ENCODE measurements around the gene NAGA.

Gene NAGA

DNA sequence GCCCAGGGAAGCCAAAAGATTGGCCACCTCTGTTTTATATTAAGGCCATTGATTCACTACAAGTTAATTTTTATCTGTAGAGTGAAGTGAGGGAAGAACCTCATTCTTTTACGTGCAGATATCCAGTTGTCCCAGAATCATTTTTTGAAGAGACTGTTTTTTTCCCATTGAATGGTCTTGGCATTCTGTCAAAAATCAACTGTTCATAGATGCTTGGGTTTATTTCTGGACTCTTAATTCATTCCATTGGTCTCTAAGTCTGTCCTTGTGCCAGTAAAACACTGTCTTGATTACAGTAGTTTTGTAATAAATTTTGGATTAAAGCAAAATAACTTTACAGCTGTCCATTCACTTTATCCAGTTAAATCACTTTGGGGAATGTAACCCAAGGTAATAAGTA is 45.2 kb downstream of the NAGA start:
- Histone ChIP-seq H3K79me2 (ENCODE audit: low read length) (no peaks in the 10 kb centered on the region), H3K9ac (ENCODE audit: low read length) (no peak overlapping the region), H3K27me3 (ENCODE audit: low read depth, low read length) (no peaks in the 10 kb centered on the region), H3K4me1 (ENCODE audit: low read length) (peaks cover 24% of the 10 kb centered on the region), H3K27ac (ENCODE audit: low read length) (no peak overlapping the region), H4K20me1 (ENCODE audit: insufficient read depth, low read length) (no peaks in the 10 kb centered on the region), H3K4me3 (ENCODE audit: low read length) (no peak overlapping the region), H3K36me3 (replicated peaks; ENCODE audit: low read depth, low read length) (no peaks in the 10 kb centered on the region), H3K9me3 (ENCODE audit: insufficient read depth, low read length) (no peaks in the 10 kb centered on the region), H2AFZ (ENCODE audit: low read depth, low read length) (no peak overlapping the region), H3K4me2 (ENCODE audit: low read length) (no peak overlapping the region)
- TF ChIP-seq, protein P1, sequence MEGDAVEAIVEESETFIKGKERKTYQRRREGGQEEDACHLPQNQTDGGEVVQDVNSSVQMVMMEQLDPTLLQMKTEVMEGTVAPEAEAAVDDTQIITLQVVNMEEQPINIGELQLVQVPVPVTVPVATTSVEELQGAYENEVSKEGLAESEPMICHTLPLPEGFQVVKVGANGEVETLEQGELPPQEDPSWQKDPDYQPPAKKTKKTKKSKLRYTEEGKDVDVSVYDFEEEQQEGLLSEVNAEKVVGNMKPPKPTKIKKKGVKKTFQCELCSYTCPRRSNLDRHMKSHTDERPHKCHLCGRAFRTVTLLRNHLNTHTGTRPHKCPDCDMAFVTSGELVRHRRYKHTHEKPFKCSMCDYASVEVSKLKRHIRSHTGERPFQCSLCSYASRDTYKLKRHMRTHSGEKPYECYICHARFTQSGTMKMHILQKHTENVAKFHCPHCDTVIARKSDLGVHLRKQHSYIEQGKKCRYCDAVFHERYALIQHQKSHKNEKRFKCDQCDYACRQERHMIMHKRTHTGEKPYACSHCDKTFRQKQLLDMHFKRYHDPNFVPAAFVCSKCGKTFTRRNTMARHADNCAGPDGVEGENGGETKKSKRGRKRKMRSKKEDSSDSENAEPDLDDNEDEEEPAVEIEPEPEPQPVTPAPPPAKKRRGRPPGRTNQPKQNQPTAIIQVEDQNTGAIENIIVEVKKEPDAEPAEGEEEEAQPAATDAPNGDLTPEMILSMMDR (IDR thresholded peaks at IDR 0.05; ENCODE audit: low read depth, low read length) = no peak
- no peak for TF ChIP-seq EZH2phosphoT487 (IDR thresholded peaks at IDR 0.05; ENCODE audit: low read depth)

DNA sequence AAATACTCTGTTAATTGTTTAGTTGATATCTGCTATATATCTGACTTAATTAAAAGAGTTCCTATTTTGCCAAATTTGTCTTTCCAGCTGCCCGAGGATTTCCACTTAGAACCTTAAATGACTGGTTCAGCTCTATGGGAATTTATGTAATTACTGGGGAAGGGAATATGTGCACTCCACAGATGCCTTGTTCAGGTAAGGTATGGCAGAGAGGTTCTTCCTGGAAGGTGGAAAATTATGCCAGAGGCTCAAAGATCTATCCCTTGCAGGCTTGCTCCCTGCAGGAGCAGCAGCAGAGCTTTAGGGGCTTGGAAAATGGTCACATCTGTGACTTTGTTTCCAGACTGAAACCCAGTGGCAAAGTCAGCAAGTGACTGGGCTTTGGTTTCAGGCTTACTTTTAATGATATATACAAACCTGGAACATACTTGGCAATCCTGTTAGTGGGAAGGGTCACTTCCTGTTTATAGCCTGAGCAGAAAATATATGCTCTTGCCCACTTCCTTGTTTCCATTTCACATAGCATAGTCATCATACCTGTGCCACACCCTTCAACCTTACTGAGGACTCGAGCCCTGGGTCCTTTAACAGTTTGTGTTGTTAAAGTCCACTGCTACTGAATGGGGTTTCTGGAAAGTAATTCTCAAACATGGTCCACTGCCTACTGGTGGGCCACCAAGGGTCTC is 48.3 kb downstream of the NAGA start:
- Histone ChIP-seq H3K4me3 (ENCODE audit: low read length) (no peak overlapping the region; the same call in 1 of the 2 replicates), H3K9ac (ENCODE audit: low read length) (peak overlapping the region; percentile 26; the same call in 1 of the 2 replicates), H3K27me3 (ENCODE audit: low read depth, low read length) (no peaks in the 10 kb centered on the region), H4K20me1 (ENCODE audit: insufficient read depth, low read length) (no peaks in the 10 kb centered on the region), H2AFZ (ENCODE audit: low read depth, low read length) (peak overlapping the region; percentile 57), H3K79me2 (ENCODE audit: low read length) (no peaks in the 10 kb centered on the region), H3K9me3 (ENCODE audit: insufficient read depth, low read length) (no peaks in the 10 kb centered on the region), H3K36me3 (replicated peaks; ENCODE audit: low read depth, low read length) (no peaks in the 10 kb centered on the region), H3K27ac (ENCODE audit: low read length) (peak overlapping the region; percentile 59), H3K4me1 (ENCODE audit: low read length) (peaks cover 16% of the 10 kb centered on the region), H3K4me2 (ENCODE audit: low read length) (peak overlapping the region; percentile 47)
- TF ChIP-seq, protein P1 (IDR thresholded peaks at IDR 0.05; ENCODE audit: low read depth, low read length) = no peak
- no peak for TF ChIP-seq EZH2phosphoT487 (IDR thresholded peaks at IDR 0.05; ENCODE audit: low read depth)

DNA sequence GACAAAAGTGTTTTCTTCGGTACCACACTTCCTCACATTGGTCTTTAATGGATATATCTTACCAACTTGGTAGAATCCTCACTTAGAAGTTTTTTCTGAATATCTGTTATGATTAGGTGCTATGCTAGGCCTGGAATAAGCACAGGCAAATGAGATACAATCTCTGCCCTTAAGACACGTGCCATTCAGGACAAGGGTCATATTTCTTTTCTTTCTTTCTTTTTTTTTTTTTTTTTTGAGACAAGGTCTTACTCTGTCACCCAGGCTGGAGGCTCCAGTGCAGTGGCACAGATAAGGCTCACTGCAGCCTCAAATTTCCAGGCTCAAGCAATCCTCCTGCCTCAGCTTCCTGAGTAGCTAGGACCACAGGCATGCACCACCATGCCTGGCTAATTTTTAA is 49.0 kb downstream of the NAGA start:
- Histone ChIP-seq H3K27ac (ENCODE audit: low read length) (no peak overlapping the region), H3K9me3 (ENCODE audit: insufficient read depth, low read length) (no peaks in the 10 kb centered on the region), H3K36me3 (replicated peaks; ENCODE audit: low read depth, low read length) (no peaks in the 10 kb centered on the region), H3K4me2 (ENCODE audit: low read length) (no peak overlapping the region), H3K4me3 (ENCODE audit: low read length) (no peak overlapping the region), H4K20me1 (ENCODE audit: insufficient read depth, low read length) (no peaks in the 10 kb centered on the region), H3K4me1 (ENCODE audit: low read length) (peaks cover 16% of the 10 kb centered on the region), H3K9ac (ENCODE audit: low read length) (no peak overlapping the region), H3K27me3 (ENCODE audit: low read depth, low read length) (no peaks in the 10 kb centered on the region), H3K79me2 (ENCODE audit: low read length) (no peaks in the 10 kb centered on the region), H2AFZ (ENCODE audit: low read depth, low read length) (no peak overlapping the region)
- TF ChIP-seq EZH2phosphoT487 (IDR thresholded peaks at IDR 0.05; ENCODE audit: low read depth) = no peak
- TF ChIP-seq, protein P1 (IDR thresholded peaks at IDR 0.05; ENCODE audit: low read depth, low read length) = no peak

DNA sequence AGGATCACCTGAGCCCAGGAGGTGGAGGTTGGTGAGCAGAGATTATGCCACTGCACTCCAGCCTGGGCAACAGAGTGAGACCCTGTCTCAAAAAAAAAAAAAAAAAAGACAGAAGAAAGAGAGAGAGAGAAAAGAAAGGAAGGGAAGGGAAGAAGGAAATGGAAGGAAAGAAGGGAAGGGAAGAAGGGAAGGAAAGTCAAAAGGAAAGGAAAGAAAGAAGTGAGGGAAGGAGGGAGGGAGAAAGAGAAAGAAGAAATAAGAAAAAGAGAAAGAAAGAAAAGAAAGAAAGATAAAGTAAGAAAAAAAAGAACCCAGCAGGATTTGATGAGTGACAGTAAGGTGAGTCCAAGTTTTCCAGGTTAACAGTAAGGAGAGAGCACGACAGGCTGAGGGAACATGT is 52.4 kb downstream of the NAGA start:
- Histone ChIP-seq H3K4me2 (ENCODE audit: low read length) (no peak overlapping the region), H3K9me3 (ENCODE audit: insufficient read depth, low read length) (no peaks in the 10 kb centered on the region), H3K4me1 (ENCODE audit: low read length) (peaks cover 15% of the 10 kb centered on the region), H2AFZ (ENCODE audit: low read depth, low read length) (no peak overlapping the region), H3K27ac (ENCODE audit: low read length) (no peak overlapping the region), H3K9ac (ENCODE audit: low read length) (no peak overlapping the region), H3K79me2 (ENCODE audit: low read length) (no peaks in the 10 kb centered on the region), H4K20me1 (ENCODE audit: insufficient read depth, low read length) (no peaks in the 10 kb centered on the region), H3K36me3 (replicated peaks; ENCODE audit: low read depth, low read length) (no peaks in the 10 kb centered on the region), H3K27me3 (ENCODE audit: low read depth, low read length) (no peaks in the 10 kb centered on the region), H3K4me3 (ENCODE audit: low read length) (no peak overlapping the region)
- no peak for TF ChIP-seq EZH2phosphoT487 (IDR thresholded peaks at IDR 0.05; ENCODE audit: low read depth)
- TF ChIP-seq, protein P1 (IDR thresholded peaks at IDR 0.05; ENCODE audit: low read depth, low read length) = no peak

Measured in OCI-LY3 (cell line).